NCI-H1092 treated with DMSO at 0.1 percent for 48 hours (cell line): ENCODE results near the gene SLCO2B1.
A peak's percentile ranks its signal among the peaks of the same experiment; 100 is the strongest.

Experiments used
- DNase-seq: peaks from one replicate; lab custom pipeline; 2025; lab: John Stamatoyannopoulos, UW

SLCO2B1 gene

GRCh38 chr11:75223954-75224643, 73.2 kb downstream of the SLCO2B1 start:
- DNase-seq = no peak

GRCh38 chr11:75225794-75226193, 74.9 kb downstream of the SLCO2B1 start:
- DNase-seq = no peak

DNA sequence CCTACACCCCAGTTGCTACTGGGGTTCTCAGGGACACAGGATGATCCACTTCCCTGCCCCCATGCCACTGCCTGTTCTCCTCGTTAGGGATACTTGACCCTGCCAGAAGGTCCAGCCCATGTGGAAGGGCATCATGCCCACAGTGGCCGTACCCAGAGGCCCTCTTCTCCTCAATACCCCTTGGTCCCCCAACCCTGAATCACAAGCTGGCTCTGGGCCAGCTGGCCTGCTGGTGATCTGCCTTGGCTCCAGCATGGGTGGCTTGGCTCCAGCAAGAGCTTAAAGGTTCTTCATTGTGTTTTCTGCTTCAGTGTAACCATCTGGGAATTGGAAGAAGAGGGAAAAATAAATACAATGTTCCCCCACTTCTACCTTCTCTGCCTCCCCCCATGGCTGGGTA, 78.6 kb downstream of the SLCO2B1 start:
- DNase-seq = peak; percentile 23

- DNase-seq = no peak
Observed at GRCh38 chr11:75230621-75231020, 79.7 kb downstream of the SLCO2B1 start.

DNA sequence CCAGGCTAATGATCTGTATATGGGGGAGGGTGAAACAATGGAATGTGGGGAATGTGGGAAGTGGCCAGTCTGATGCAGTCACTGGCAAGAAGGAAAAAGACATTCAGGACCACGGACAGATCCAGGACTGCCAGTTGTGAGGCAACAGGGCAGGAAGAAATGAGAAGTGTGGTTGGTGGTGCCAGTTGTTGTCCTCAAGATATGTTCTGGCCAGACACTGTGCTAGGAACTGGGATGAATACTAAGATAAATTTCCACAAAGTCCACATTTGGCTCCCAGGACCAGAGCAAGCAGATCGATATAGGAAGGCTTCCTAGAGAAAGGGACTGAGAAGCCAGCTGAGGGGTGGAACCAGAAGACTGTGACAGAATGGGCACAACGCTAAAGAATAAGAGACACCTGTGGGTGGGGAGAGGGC, 82.9 kb downstream of the SLCO2B1 start:
- DNase-seq = no peak

DNA sequence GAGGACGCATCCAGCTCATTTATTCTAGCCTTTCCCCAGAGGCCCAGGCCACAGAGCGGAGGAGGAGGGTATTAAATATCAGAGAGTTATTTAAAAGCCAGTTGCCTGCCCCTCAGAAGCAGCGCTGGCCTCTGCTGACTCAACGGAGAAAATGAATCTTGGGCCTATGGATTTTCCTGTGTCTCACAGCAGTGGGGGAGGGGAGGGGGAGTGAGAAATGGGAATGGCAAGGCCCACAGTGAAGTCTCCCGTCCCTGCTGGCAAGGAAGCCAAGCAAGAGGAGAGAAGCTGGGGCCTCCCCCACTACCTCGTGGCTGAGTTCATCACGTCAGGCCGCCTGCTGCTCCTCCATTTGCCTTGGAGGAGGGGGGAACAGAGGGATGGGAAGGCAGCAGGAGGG, 85.2 kb downstream of the SLCO2B1 start:
- DNase-seq = no peak

GRCh38 chr11:75237050-75237449, 86.1 kb downstream of the SLCO2B1 start:
- no peak for DNase-seq

GRCh38 chr11:75238595-75239440, 87.9 kb downstream of the SLCO2B1 start:
- no peak for DNase-seq

- DNase-seq = no peak
Observed at GRCh38 chr11:75239531-75240290, 88.8 kb downstream of the SLCO2B1 start.

DNA sequence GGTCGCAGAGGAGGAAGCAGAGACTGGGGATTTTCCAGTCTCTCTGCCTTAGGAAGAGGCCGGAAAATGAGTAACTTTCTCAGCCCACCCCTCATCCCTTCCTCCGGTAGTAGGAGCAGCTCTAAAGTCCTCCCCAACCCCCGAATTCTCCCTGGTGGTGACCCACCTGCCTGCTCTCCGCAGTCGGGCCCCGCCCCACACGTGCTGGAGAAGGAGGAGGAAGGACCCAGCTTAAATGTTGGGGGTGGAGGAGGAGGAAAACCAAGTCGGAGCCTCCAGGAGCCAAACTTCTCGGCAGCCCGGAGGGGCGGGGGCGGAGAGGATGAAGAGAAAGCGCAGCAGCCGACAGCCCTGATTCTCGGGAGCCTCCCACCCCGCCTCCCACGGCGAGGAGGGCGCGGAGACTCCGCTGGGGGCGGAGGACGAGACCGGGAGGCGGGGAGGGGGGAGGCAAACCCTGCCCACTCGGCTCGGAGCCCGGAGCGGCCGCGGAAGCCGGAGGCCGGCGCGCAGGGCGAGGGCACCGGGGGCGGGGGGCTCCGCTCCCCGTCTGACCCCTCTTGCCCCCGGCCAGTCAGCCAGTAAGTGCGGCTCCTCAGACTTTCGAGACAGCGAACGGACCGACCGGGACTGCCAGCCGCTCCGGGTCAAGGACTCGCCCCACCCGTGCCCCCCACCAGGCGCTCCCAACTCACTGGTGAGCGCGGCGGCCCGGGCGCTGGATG, 89.6 kb downstream of the SLCO2B1 start, which contains the start of gene TPBGL:
TPBGL (plus strand) TSS at position 464 of the 725 bp plus-strand sequence. CDS start 276 bp downstream, outside the sequence.
- DNase-seq = peak; percentile 35

DNA sequence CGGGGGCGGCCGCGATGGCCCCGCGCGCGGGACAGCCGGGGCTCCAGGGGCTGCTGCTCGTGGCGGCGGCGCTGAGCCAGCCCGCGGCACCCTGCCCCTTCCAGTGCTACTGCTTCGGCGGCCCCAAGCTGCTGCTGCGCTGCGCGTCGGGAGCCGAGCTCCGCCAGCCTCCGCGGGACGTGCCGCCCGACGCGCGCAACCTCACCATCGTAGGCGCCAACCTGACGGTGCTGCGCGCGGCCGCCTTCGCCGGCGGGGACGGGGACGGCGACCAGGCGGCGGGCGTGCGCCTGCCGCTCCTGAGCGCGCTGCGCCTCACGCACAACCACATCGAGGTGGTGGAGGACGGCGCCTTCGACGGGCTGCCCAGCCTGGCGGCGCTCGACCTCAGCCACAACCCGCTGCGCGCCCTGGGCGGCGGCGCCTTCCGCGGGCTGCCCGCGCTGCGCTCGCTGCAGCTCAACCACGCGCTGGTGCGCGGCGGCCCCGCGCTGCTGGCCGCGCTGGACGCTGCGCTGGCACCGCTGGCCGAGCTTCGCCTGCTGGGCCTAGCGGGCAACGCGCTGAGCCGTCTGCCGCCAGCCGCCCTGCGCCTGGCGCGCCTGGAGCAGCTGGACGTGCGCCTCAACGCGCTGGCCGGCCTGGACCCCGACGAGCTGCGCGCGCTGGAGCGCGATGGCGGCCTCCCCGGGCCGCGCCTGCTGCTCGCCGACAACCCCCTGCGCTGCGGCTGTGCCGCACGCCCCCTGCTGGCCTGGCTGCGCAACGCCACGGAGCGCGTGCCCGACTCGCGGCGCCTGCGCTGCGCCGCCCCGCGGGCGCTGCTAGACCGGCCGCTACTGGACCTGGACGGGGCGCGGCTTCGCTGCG, 90.4 kb downstream of the SLCO2B1 start:
- DNase-seq = peak; percentile 89

DNA sequence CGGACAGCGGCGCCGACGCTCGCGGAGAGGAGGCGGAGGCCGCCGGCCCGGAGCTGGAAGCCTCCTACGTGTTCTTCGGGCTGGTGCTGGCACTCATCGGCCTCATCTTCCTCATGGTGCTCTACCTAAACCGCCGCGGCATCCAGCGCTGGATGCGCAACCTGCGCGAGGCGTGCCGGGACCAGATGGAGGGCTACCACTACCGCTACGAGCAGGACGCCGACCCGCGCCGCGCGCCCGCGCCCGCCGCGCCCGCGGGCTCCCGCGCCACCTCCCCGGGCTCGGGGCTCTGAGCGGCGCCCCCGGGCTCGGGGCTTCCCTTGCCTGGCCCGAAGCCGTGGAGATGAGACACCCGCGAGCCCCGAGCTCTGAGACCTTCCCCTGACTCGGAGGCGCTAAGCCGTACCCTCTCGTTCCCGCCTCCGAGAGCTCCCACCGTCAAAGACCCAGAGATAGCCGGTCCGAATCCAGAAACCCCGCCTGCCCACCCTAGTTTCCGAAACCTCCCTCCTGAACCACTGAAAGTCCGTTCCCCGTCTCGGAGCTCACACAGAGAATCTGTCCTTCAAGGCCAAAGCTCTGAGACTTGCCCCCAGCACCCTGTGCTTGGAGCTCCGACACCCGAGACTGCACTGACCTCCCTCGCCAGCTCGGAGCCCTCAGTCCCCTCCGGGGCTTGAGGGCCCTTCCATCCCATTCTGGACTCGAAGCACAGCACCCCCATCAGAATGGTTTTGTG, 91.2 kb downstream of the SLCO2B1 start:
- DNase-seq = no peak

DNA sequence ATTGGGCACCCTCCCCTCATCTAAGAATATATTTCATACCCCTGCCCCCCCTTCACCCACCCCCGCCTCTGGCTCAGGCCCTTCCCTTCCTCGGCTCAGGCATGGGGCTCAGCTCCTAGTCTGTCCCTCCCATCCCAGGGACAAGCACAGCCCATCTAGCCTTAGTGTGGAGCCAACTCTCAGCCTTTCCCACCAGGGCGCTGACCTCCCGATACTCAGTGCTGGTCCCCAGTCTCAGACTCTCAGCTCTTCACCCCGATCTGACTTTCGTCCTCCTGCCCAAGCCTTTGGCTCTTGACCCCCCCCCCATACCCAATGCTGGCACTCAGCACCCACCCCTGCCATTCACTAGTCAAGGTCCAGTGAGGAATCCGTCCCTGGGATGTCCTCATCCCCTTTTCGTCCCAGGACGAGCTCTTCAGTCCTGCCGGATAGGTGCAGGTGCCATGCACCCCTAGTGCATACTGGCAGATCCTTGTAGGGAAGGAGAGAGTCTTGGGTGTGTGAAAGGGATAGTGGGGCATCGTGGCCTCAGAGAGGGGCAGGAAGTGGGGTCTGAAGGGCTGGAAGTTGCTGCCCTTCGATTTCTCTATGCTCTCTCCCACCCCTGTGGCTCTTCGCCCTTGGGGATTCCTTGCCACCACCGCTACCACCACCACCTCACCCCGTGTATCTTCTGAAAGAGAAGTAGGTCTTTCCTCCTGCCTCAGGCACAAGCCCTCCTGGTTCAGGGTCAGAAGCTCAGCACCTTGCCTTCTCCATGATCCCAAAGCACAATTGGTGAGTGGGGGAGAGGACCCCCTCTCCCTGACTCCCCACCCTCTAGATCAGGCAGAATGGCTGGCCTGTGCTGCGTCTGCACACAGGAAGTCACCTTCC, 92.1 kb downstream of the SLCO2B1 start:
- no peak for DNase-seq

DNA sequence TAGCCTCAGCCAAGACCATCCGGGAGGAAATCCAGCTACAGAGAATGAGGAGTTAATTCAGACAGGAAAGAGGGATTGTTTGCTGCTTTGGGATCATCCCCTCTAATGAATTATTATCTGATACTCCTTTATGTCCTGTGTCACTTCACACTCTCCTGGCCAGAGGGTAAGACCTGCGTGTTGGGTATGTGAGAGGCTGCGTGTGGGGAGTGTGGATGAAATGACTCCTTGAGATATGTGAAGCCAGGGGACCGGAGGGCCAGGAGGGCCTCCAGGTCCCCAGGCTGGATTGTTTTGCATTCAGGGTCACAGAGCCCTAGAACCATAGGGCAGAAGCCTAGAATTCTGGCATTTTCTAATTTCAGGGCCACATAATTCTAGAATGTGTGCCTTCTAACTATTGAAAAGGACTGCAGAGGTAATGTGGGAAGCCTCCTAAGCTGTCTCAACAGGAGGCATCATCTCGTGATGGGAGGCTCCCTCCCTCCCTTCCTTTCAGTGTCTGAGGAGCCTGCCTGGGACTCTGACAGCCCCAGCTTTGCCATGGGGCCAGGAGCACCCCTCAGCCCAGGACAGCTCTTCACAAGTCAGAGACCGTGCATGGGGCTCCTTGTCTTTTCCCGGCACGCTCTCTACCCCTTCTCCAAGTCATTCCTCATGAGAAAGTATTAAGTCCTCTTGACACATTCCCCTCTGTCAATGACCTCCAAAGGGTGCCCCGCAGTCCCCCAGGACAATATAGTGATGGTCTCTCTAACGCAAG, 93.3 kb downstream of the SLCO2B1 start:
- DNase-seq = no peak

DNA sequence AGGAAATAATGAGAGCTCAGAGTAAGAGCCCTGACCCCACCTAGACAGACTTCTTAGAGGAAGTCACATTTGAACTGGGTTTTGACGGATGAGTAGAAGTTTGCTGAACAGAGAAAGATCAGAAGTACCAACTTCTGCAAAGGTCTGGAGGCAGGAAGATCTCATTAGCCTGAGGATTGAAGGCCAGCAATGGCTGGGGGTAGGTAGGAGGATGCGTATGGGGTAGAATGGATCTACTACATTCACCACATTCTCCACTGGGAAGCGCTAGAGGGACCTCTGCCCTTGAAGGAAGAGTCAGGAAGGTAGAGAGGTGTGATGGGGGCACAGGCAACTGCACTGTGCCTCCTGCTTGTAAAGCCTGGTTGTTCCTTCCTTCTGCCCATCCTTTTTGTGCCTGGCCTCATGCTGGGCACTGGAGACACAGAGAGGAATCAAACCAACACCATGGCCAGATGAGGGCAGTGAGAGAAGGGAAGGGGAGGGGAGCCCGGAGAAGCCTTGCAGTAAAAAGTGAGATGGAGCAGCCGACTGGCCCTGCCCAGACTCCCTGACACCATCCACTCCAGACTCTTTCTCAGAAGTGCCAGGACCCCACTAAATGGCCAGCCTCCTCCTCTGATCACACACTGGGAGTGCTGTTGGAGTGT, 94.6 kb downstream of the SLCO2B1 start:
- no peak for DNase-seq

- no peak for DNase-seq
Observed at GRCh38 chr11:75246006-75246670, 95.2 kb downstream of the SLCO2B1 start.

GRCh38 chr11:75246671-75247350, 95.9 kb downstream of the SLCO2B1 start:
- DNase-seq = no peak
